Fibroblast of peridontal ligament (primary cell): Measurements from ENCODE around the gene SLC46A1.

Experiments
- DNase-seq: peaks from one replicate; pipeline ENCODE4 v3.0.0-alpha.2; 2010; ENCODE audit errors: extremely low read depth

Gene SLC46A1

DNA sequence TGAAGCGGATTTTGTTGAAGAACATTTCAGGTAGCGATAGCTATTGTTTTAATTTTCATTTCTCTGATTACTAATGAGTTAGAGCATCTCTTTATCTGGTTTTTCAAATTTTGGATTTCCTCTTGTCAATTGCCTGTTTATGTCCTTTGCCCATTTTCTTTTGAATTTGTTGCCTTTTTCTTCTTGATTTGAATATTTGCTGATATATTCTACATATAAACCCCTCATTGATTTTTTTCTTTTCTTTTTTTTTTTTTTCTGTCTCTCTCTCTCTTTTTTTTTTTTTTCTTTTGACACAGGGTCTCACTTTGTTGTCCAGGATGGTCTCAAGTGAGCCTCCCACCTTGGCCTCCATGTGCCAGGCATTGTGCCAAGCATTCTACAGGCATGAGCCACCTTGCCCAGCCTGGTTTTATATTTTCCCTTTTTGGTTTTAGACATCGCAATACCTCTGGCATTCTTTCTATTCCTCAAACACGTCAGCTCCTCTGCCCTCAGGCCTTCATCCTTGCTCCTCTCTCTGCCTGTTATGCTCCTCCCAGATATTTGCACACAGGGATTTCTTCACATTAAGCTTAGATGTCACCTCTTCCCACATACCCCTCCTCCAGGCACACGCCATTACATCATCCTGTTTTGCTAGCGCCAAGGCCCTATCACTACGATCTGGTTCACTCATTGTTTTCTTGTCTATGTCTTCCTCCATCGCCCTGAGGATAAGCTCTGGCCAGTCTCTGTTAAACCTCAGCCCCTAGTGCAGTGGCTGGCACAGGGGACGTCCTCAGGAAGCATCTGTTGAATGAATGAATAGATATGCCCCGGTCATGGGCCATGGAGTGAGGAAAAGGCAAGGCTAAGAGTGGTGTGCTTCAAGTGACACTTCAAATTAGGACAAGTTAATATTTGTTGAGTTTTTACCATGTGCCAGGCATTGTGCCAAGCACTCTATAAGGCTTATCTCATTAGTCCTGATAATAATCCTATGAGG is 25.9 kb downstream of the SLC46A1 start:
- DNase-seq, result peak; percentile 32

DNA sequence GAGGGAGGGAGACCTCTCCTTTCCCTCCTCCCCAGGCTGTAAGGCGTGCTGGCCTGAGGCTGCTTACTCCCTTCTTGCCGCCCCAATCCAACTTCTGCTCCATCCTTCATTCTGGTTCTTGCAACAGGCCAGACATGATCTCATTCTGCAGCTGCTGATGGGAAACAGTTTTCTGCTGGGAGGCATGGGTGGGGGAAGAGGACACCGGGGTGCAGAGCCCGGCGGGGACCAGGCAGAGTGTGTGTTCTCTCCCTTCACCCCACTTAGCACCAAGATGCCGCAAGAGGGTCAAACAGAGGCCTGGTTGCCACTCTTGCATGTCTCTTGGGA is 33.1 kb downstream of the SLC46A1 start:
- no peak for DNase-seq

- DNase-seq, result peak; percentile 20
Observed at GRCh38 chr17:28372203-28372944, 33.6 kb downstream of the SLC46A1 start.

DNA sequence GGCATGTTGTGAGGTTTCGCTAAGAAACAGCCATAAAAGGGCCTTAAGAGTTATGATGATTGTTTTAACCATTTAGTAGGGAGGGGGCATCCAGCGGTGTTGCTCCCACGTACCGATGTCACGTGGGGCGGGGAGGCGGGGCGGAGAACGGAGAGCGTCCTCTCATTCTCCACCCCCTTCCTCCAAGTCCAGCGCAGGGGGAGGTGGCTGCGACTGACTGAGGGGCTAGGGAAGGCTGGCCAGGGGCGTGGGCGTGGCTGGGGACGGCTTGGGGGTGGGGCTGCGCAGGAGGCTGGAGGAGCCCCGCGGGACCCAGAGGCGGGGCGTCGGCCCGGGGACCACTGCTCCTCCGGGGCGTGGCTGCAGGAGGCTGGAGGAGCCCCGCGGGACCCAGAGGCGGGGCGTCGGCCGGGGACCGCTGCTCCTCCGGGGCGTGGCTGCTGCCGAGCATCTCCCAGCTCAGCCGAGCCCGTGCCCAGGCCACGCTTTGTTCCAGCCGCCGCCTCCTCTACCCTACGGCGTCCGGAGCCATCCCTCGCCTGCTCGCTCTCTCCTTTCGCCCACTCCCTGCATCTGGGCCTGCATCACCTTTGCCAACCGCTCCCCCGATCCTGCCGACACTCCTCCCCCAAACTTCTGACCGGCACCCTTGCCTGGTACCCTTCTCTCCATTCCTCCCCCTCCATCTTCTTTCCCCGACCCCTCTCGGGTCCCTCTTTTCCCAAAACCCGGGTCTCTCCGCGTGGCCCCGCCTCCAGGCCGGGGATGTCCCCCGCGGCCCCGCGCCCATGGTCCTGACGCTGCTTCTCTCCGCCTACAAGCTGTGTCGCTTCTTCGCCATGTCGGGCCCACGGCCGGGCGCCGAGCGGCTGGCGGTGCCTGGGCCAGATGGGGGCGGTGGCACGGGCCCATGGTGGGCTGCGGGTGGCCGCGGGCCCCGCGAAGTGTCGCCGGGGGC is 34.5 kb downstream of the SLC46A1 start, which contains the start of gene SARM1:
Gene SARM1 (plus strand): TSS at position 450 of the 958 bp plus-strand sequence. CDS start 339 bp downstream, at position 789.
- peak; percentile 75 for DNase-seq

DNA sequence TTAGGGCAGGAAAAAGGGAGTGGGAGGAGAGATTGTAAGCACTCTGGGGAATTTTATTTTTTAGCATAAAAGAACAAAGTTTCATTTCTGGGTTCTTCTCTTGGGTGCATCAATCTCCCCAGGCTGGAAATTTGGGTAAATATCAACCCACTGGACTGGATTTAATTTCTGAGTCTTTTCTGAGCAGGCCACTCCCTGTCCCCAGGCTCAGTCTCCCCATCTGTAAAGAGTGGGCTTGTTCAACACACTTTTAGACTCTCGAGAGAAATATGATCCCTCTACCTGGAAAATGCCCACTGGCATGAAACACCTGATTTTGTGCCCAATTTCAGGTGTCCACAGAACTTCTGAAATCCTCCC is 35.3 kb downstream of the SLC46A1 start:
- no peak for DNase-seq

DNA sequence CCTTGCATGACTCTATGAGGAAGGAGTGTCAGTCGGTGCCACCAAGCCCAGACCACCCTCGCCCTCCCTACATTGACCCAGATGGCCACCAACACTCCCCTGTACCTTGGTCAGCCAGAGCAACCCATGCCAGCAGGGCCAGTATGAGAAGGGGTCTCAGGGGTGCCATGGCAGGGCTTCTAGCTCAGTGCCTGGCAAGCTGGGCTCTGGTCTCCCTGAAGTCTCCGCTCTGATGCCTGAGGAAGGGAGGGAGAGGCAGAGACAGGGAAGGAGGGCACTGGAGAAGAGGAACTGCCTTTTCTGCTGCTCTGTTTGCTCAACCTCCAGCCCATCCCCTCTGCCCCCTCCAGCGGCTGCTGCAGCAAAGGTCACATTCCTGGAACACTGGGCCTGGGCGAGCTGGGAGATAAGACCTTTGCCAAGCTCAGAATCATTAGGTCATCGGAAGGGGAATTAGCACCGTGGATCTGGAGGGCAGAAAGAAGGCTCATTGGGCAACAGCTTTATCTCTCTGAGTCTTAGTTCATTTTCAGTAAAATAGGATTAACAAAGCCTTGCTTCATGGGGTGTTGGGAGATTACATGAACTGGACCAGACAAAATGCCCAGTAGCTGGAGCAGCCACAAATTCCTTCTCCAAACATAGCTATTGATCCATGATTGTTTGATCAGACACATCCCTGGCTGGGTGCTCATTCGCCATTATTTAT is 35.8 kb downstream of the SLC46A1 start, which contains the start of gene VTN:
Gene VTN (minus strand): TSS at position 273 of the 709 bp plus-strand sequence. CDS start 104 bp downstream, at position 169.
- DNase-seq, result peak; percentile 23

GRCh38 chr17:28369684-28370034 is 36.4 kb downstream of the SLC46A1 start:
- no peak for DNase-seq

GRCh38 chr17:28368915-28369683 is 36.9 kb downstream of the SLC46A1 start:
- no peak for DNase-seq

GRCh38 chr17:28368306-28368831 is 37.6 kb downstream of the SLC46A1 start:
- no peak for DNase-seq

- no peak for DNase-seq
Observed at GRCh38 chr17:28367641-28368305, 38.2 kb downstream of the SLC46A1 start.

GRCh38 chr17:28366605-28367004 is 39.4 kb downstream of the SLC46A1 start:
- DNase-seq, result no peak

DNA sequence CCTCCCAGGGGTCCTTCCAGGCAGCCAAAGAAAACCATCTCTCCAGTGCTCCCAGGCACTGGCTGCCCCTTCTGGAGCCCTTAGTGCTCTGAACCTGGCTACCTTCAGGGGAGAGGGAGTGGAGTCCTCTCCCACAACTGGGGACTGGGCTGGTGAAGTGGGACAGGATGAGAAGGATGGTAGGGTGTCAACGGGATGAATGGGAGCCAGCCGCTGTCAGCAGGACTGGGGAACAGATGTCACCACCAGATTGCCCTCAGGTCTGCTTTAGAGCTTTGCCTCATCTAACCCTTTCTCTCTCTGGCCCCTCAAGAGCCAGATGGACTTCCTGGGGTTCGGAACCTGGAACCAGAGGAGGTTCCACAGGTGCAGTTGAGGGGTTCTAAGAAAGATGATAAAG is 40.5 kb downstream of the SLC46A1 start:
- DNase-seq, result no peak

- DNase-seq, result no peak
Observed at GRCh38 chr17:28364665-28365363, 41.2 kb downstream of the SLC46A1 start, which contains the start of gene SEBOX. SEBOX (minus strand) TSS chr17:28365199; CDS start chr17:28365151, 48 bp downstream.

DNA sequence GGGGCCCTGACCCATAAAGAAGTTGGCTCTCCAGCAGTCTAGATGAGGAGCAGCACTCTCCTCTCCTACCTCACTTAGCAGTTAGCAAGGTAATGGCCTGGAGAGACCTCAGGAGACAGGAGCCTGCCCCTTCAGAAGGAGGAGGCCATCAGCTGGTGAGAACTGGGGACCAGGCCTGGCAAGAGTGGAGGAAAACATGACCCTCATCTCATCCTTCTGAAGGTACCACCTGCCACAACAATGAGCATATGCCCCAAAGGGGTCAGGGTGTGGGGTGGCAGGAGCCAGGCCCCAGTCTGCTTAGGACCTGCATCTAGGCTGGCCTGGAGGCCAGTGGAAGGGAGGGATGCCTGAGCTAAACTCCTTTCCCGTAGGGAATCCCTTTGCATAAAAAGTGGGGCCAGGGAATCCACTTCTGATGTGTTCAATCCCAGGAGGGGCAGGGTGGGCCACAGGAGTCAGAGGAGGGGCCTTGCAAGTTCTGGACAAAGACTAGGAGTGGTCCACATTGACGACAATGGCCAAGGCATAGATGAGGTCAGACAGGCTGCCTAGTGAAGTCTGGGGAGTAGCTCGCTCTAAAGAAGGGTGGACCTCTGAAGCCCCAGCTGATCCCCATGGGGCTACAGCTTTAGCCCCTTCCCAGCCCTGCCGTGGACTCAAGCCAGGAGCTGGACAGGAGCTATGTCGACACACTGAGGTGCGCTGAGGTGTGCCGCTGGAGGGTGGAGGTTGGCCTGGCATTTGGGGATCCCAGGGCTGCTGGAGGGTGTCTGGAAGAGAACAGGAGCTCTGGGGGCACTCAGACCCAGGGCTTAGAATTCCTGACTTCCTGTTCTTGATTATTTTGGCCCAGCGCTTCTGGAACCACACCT is 42.0 kb downstream of the SLC46A1 start:
- no peak for DNase-seq

- no peak for DNase-seq
Observed at GRCh38 chr17:28363186-28363585, 42.8 kb downstream of the SLC46A1 start.

DNA sequence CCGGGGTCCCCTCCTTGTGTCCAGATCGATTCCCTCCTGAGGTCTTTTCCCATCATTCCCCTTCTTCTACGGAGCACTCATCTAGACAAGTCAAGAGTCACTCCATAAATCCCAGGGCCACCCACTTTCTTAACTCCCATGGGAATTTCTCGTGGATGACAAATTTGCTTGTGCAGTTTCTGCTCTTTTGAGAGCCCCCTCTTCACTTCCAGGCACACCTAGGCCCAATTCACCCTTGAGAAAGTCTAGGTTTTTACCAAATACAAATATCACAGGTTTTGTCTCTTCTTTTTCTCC is 48.2 kb downstream of the SLC46A1 start:
- DNase-seq, result peak; percentile 26

DNA sequence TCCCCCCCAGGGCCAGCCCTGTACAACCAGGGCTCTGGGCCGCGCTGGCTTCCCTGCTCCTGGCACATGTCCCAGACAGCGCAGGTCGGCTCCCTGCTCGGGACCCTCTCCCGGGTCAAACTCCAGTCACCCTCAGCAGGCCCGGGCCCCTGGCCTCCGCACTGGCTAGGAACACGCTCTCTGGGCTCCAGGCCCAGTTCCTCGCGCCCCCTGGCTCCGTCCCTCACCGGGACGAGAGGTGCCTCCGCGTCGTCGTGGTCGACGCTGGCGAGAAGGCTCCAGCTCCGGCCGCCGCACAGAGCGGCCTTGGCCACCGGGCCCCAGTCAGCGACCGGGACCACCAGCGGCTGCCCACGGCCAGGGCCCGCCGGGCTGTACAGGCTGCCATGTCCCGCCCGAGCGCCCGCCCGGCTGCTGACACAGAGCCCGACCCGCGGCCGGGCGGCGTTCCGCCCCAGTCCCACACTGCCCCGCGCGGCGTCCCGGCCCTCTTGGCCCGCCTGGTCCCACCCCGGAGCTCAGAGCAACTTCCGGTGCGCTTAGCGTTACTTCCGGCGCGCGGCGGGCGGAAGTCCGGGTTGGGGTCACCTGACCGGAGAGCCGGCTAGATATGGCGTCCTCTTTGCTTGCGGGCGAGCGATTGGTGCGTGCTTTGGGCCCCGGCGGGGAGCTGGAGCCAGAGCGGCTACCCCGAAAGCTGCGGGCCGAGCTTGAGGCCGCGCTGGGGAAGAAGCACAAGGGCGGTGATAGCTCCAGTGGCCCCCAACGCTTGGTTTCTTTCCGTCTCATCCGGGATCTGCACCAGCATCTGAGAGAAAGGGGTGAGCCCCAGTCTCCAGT is 48.7 kb downstream of the SLC46A1 start, which contains the start of gene POLDIP2:
Gene POLDIP2 (minus strand): TSS at position 467 of the 840 bp plus-strand sequence. CDS start 79 bp downstream, at position 388.
- DNase-seq, result peak; percentile 91
